ENCODE data around the gene SECISBP2L. TPM values are rescaled to one million over a fixed set of nuclear protein-coding genes. Genes with fewer than 3 reads are reported as not detected.

The SECISBP2L gene
- polyA plus RNA-seq, 1 donor (not counting 4 experiments of a cell fraction or from before 2014, with no cell fraction given), result 15.4 TPM

DNA sequence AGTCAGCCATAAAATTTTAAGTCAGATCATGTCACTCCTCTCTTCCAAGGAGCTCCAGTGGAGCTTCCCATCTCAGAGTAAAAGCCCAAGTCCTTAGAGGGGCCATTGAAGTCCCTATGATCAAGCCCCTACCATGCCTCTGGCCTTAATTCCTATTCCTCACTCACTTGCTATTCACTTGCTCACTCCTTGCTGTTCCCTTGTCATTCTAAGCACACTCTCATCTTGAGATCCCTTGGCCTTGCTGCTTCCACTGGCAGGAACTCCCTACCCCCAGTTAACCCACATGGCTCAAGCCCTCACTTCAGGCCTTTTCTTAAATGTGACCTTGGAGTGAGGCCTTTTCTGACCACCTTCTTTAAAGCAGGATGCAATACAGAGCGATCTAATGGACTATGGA is 12.3 kb upstream of the SECISBP2L start:
- Histone ChIP-seq H3K4me3 (ENCODE audit: control insufficient read depth in 2 of 3, extremely low read depth in 1 of 3, insufficient read depth in 2 of 3, low read depth in 1 of 3, low read length in 3 of 3) (no peak overlapping the region), H3K9me3 (ENCODE audit: control insufficient read depth, low read depth, low read length) (no peaks in the 10 kb centered on the region), H3K9me1 (ENCODE audit: control insufficient read depth, extremely low read depth, insufficient read depth, low read length) (no peaks in the 10 kb centered on the region), H3K27me3 (ENCODE audit: control insufficient read depth, extremely low read depth, insufficient read depth, low read length) (no peaks in the 10 kb centered on the region), H3K27ac (ENCODE audit: control insufficient read depth, insufficient read depth, low read length) (no peak overlapping the region), H3K4me2 (ENCODE audit: control insufficient read depth, extremely low read depth, insufficient read depth, low read depth, low read length) (no peak overlapping the region), H3K36me3 (ENCODE audit: control insufficient read depth in 2 of 2, extremely low read depth in 1 of 2, insufficient read depth in 2 of 2, low read length in 2 of 2) (no peaks in the 10 kb centered on the region), H2AFZ (ENCODE audit: control insufficient read depth, low read length) (no peak overlapping the region), H3K4me1 (ENCODE audit: control insufficient read depth, extremely low read depth, insufficient read depth, low read length) (no peaks in the 10 kb centered on the region), H4K20me1 (ENCODE audit: control insufficient read depth, extremely low read depth, insufficient read depth, low read length) (no peaks in the 10 kb centered on the region), H3K9ac (ENCODE audit: control insufficient read depth, extremely low read depth, insufficient read depth, low read length) (no peak overlapping the region), H3K79me2 (ENCODE audit: control insufficient read depth, insufficient read depth, low read length) (no peaks in the 10 kb centered on the region)
- dilution Hi-C loops (cut with MboI; ENCODE audit: extremely low pct_ligation_motif_present, low sequenced_read_pairs), result no loop called here
- no peak for DNase-seq (ENCODE audit: low read depth, low spot score)
- TF ChIP-seq, protein P1, sequence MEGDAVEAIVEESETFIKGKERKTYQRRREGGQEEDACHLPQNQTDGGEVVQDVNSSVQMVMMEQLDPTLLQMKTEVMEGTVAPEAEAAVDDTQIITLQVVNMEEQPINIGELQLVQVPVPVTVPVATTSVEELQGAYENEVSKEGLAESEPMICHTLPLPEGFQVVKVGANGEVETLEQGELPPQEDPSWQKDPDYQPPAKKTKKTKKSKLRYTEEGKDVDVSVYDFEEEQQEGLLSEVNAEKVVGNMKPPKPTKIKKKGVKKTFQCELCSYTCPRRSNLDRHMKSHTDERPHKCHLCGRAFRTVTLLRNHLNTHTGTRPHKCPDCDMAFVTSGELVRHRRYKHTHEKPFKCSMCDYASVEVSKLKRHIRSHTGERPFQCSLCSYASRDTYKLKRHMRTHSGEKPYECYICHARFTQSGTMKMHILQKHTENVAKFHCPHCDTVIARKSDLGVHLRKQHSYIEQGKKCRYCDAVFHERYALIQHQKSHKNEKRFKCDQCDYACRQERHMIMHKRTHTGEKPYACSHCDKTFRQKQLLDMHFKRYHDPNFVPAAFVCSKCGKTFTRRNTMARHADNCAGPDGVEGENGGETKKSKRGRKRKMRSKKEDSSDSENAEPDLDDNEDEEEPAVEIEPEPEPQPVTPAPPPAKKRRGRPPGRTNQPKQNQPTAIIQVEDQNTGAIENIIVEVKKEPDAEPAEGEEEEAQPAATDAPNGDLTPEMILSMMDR (optimal IDR thresholded peaks at IDR 0.05 in 1 of 3, IDR thresholded peaks at IDR 0.05 in 1 of 3, conservative IDR thresholded peaks at IDR 0.05 in 1 of 3; ENCODE audit: extremely low read depth in 1 of 3, insufficient read depth in 2 of 3, low read length in 3 of 3), result no peak
- no peak for TF ChIP-seq EZH2 (IDR thresholded peaks at IDR 0.05; ENCODE audit: low read length)
- FAIRE-seq, result no peak

DNA sequence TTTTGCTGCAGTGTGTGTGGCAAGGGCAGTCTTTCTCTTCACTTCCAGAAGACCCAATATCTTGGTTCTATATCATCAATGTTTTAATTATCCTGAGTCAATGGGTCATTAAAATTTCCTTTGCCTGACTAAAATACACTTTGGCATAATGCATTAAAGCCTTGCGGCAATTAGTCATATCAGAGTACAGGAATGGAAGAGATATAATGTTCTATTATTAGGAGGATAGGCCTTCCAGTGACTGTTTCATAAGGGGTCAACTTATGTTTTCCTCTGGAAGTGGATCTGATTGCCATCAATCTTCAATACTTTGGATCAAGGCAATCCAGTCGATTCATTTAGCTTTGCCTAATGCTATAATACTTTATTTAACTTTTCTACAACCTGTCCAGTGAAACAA is 9.4 kb upstream of the SECISBP2L start:
- dilution Hi-C loops (cut with MboI; ENCODE audit: extremely low pct_ligation_motif_present, low sequenced_read_pairs), result no loop called here
- H4K20me1 ChIP-seq (ENCODE audit: control insufficient read depth, extremely low read depth, insufficient read depth, low read length), result no peaks in the 10 kb centered on the region
- no peaks in the 10 kb centered on the region for H3K9me3 ChIP-seq (ENCODE audit: control insufficient read depth, low read depth, low read length)
- no peak for TF ChIP-seq EZH2 (IDR thresholded peaks at IDR 0.05; ENCODE audit: low read length)
- TF ChIP-seq, protein P1 (optimal IDR thresholded peaks at IDR 0.05 in 1 of 3, IDR thresholded peaks at IDR 0.05 in 1 of 3, conservative IDR thresholded peaks at IDR 0.05 in 1 of 3; ENCODE audit: extremely low read depth in 1 of 3, insufficient read depth in 2 of 3, low read length in 3 of 3), result no peak
- no peaks in the 10 kb centered on the region for H3K9me1 ChIP-seq (ENCODE audit: control insufficient read depth, extremely low read depth, insufficient read depth, low read length)
- H3K27me3 ChIP-seq (ENCODE audit: control insufficient read depth, extremely low read depth, insufficient read depth, low read length), result no peaks in the 10 kb centered on the region
- H3K79me2 ChIP-seq (ENCODE audit: control insufficient read depth, insufficient read depth, low read length), result no peaks in the 10 kb centered on the region
- H3K9ac ChIP-seq (ENCODE audit: control insufficient read depth, extremely low read depth, insufficient read depth, low read length), result no peak overlapping the region
- FAIRE-seq (no peak), DNase-seq (ENCODE audit: low read depth, low spot score) (no peak)
- no peak overlapping the region for H3K4me3 ChIP-seq (ENCODE audit: control insufficient read depth in 2 of 3, extremely low read depth in 1 of 3, insufficient read depth in 2 of 3, low read depth in 1 of 3, low read length in 3 of 3)
- H3K27ac ChIP-seq (ENCODE audit: control insufficient read depth, insufficient read depth, low read length), result no peak overlapping the region
- H3K36me3 ChIP-seq (ENCODE audit: control insufficient read depth in 2 of 2, extremely low read depth in 1 of 2, insufficient read depth in 2 of 2, low read length in 2 of 2), result no peaks in the 10 kb centered on the region
- no peak overlapping the region for H3K4me2 ChIP-seq (ENCODE audit: control insufficient read depth, extremely low read depth, insufficient read depth, low read depth, low read length)
- H2AFZ ChIP-seq (ENCODE audit: control insufficient read depth, low read length), result no peak overlapping the region
- H3K4me1 ChIP-seq (ENCODE audit: control insufficient read depth, extremely low read depth, insufficient read depth, low read length), result no peaks in the 10 kb centered on the region

All from keratinocyte (primary cell).